HCT116 (cell line): Measurements from ENCODE around the gene NR2C2AP. TPM values are rescaled to one million over a fixed set of nuclear protein-coding genes. Genes with fewer than 3 reads are reported as not detected.

ENCODE experiments used
- ATAC-seq: fragments of 200-7000 bp; cut with Tn5 transposase; 2 replicates; pipeline ENCODE4 v1.9.1; 2020; ENCODE audit warnings: mild to moderate bottlenecking, moderate library complexity
- BruUV-seq: library from RNA; stranded (reverse); fragments of 400-500 nt; replicated peaks from 2 replicates; lab custom pipeline; 2021; lab: Mats Ljungman, UMichigan
- CTCF ChIA-PET: fragments of 300-600 bp; sonication (Branson Sonifier 250); formaldehyde crosslinking; loops from one replicate; lab custom pipeline; 2021; ENCODE audit warnings: antibody characterized with exemption; lab: Charles Lee
- POLR2A ChIA-PET: fragments of 300-600, 350-600 bp; sonication (Branson Sonifier 250); formaldehyde crosslinking; loops from one replicate; lab custom pipeline; 2021; ENCODE audit warnings: antibody characterized with exemption; lab: Charles Lee
- RAD21 ChIA-PET, 2 experiments: fragments of 300-600 bp; sonication (Branson Sonifier 250); formaldehyde crosslinking; loops; one replicate each; lab custom pipeline; 2023; ENCODE audit warnings: low total read pairs in 2 of 2; ENCODE audit not compliant: uncharacterized antibody in 2 of 2, unreplicated experiment in 2 of 2, low non-redundant PET in 1 of 2; lab: Charles Lee
- DNase-seq: peaks from one replicate; pipeline ENCODE4 v3.0.0-alpha.2; 2010; ENCODE audit warnings: low read depth, low spot score
- H2AFZ ChIP-seq: fragments of 200-600 bp; shearing (Covaris generic), sonication (generic); 2 replicates; pipeline ENCODE4 v1.6.1; 2017; ENCODE audit warnings: low read depth, mixed run types, mixed read lengths, antibody characterized with exemption, low read length; ENCODE audit not compliant: poor library complexity, severe bottlenecking
- H3K27ac ChIP-seq: 2 replicates; pipeline ENCODE4 v1.5.1; 2012; ENCODE audit warnings: low read depth, low read length
- H3K27me3 ChIP-seq: fragments of 200-600 bp; sonication (generic); 2 replicates; pipeline ENCODE4 v1.6.1; 2016; ENCODE audit warnings: mixed run types, low read length, mixed read lengths; ENCODE audit not compliant: insufficient read depth
- H3K36me3 ChIP-seq, 2 experiments: fragments of 200-500 bp in 1 of 2; fragments of 200-600 bp in 1 of 2; sonication (Bioruptor generic) in 1 of 2; sonication (generic) in 1 of 2; 2 replicates each; pipeline versions ENCODE4 v1.5.1 to v1.6.1; 2014 to 2016; ENCODE audit warnings: low read length in 2 of 2, inconsistent platforms in 1 of 2, mixed read lengths in 1 of 2, mixed run types in 1 of 2; ENCODE audit not compliant: insufficient read depth in 2 of 2, control insufficient read depth in 1 of 2
- H3K4me1 ChIP-seq, 2 experiments: fragments of 200-600 bp in 1 of 2; sonication (generic) in 1 of 2; 2 replicates each; pipeline versions ENCODE4 v1.5.1 to v1.6.1; 2012 to 2017; ENCODE audit warnings: low read length in 2 of 2, inconsistent platforms in 1 of 2, mild to moderate bottlenecking in 1 of 2, mixed read lengths in 1 of 2, mixed run types in 1 of 2, moderate library complexity in 1 of 2; ENCODE audit not compliant: insufficient read depth in 2 of 2, control insufficient read depth in 1 of 2
- H3K4me2 ChIP-seq: fragments of 200-600 bp; sonication (generic); 2 replicates; pipeline ENCODE4 v1.6.1; 2017; ENCODE audit warnings: mixed run types, low read length, mixed read lengths
- H3K4me3 ChIP-seq, 2 experiments: fragments of 200-600 bp in 1 of 2; sonication (generic) in 1 of 2; replicated peaks in 1 of 2; 2 replicates each; pipeline ENCODE4 v1.5.1; 2011 to 2016; ENCODE audit warnings: low read length in 2 of 2, control low read depth in 1 of 2, low read depth in 1 of 2, mild to moderate bottlenecking in 1 of 2, mixed read lengths in 1 of 2, mixed run types in 1 of 2
- H3K79me2 ChIP-seq: fragments of 200-600 bp; sonication (generic); 2 replicates; pipeline ENCODE4 v1.6.1; 2017; ENCODE audit warnings: mild to moderate bottlenecking, mixed run types, low read length, moderate library complexity, mixed read lengths; ENCODE audit not compliant: insufficient read depth
- H3K9ac ChIP-seq: fragments of 200-600 bp; sonication (generic); 2 replicates; pipeline ENCODE4 v1.6.1; 2016; ENCODE audit warnings: low read length, mixed read lengths
- H3K9me2 ChIP-seq: fragments of 200-600 bp; sonication (generic), shearing (Covaris generic); 2 replicates; pipeline ENCODE4 v1.6.1; 2017; ENCODE audit warnings: mixed run types, mild to moderate bottlenecking, moderate library complexity; ENCODE audit not compliant: insufficient read depth
- H3K9me3 ChIP-seq, 2 experiments: fragments of 200-500 bp in 1 of 2; fragments of 200-600 bp in 1 of 2; sonication (Bioruptor generic) in 1 of 2; sonication (generic) in 1 of 2; 2 replicates each; pipeline ENCODE4 v1.6.1; 2014 to 2017; ENCODE audit warnings: low read length in 2 of 2, mixed read lengths in 2 of 2, inconsistent platforms in 1 of 2, low read depth in 1 of 2, mild to moderate bottlenecking in 1 of 2, mixed run types in 1 of 2, moderate library complexity in 1 of 2; ENCODE audit not compliant: control insufficient read depth in 1 of 2, insufficient read depth in 1 of 2
- H4K20me1 ChIP-seq: fragments of 200-600 bp; sonication (generic), shearing (Covaris generic); 2 replicates; pipeline ENCODE4 v1.6.1; 2017; ENCODE audit warnings: mixed run types, mild to moderate bottlenecking, moderate library complexity; ENCODE audit not compliant: insufficient read depth
- CBX3 ChIP-seq: IDR thresholded peaks from 2 replicates; pipeline ENCODE4 v1.6.1; 2012; ENCODE audit warnings: low read depth
- CEBPB ChIP-seq: IDR thresholded peaks from 2 replicates; pipeline ENCODE4 v1.6.1; 2012; ENCODE audit warnings: low read depth
- EGR1 ChIP-seq: IDR thresholded peaks from 2 replicates; pipeline ENCODE4 v1.6.1; 2012; ENCODE audit warnings: low read depth
- EZH2 ChIP-seq: fragments of 200-600 bp; sonication (generic); IDR thresholded peaks from 2 replicates; pipeline ENCODE4 v1.6.1; 2017; ENCODE audit warnings: antibody characterized with exemption, mixed run types
- EZH2phosphoT487 ChIP-seq: fragments of 200-600 bp; IDR thresholded peaks from 2 replicates; pipeline ENCODE4 v1.6.1; 2018; ENCODE audit warnings: antibody characterized with exemption, borderline replicate concordance
- FOSL1 ChIP-seq: IDR thresholded peaks from 2 replicates; pipeline ENCODE4 v1.6.1; 2012; ENCODE audit warnings: low read depth
- JUND ChIP-seq: IDR thresholded peaks from 2 replicates; pipeline ENCODE4 v1.6.1; 2012
- POLR2A ChIP-seq: IDR thresholded peaks from 2 replicates; pipeline ENCODE4 v1.7.0; 2011; ENCODE audit warnings: borderline replicate concordance; ENCODE audit not compliant: insufficient read depth, insufficient read length; ENCODE audit errors: extremely low read depth
- POLR2AphosphoS5 ChIP-seq: IDR thresholded peaks from 2 replicates; pipeline ENCODE4 v1.6.1; 2011; ENCODE audit warnings: mild to moderate bottlenecking, low read depth, low read length, moderate library complexity
- RAD21 ChIP-seq: IDR thresholded peaks from 2 replicates; pipeline ENCODE4 v1.6.1; 2012; ENCODE audit warnings: low read depth, mild to moderate bottlenecking
- SIN3A ChIP-seq: IDR thresholded peaks from 2 replicates; pipeline ENCODE4 v1.6.1; 2012; ENCODE audit warnings: low read depth
- SRF ChIP-seq: IDR thresholded peaks from 2 replicates; pipeline ENCODE4 v1.6.1; 2012; ENCODE audit warnings: low read depth
- YY1 ChIP-seq: IDR thresholded peaks from 2 replicates; pipeline ENCODE4 v1.6.1; 2011; ENCODE audit warnings: low read length, low read depth, moderate library complexity, mild to moderate bottlenecking; ENCODE audit not compliant: insufficient replicate concordance; ENCODE audit errors: extremely low read depth
- ZNF274 ChIP-seq: fragments of 200-500 bp; sonication (Bioruptor generic); IDR thresholded peaks from 2 replicates; pipeline ENCODE4 v1.6.1; 2014; ENCODE audit warnings: mild to moderate bottlenecking, low read depth, low read length, inconsistent platforms
- intact Hi-C: fragments of 100-400 bp; cut with micrococcal nuclease; formaldehyde crosslinking; loops from 2 replicates; pipeline ENCODE4 v1.10.0; 2022
- total RNA-seq: library from RNA; stranded (reverse); gene quantifications from one replicate; pipeline ENCODE4 v1.2.1, GENCODE V29; 2021; ENCODE audit not compliant: unreplicated experiment
- TF ChIP-seq, protein P1 (sequence below): IDR thresholded peaks from 2 replicates; pipeline ENCODE4 v1.6.1; 2012
- TF ChIP-seq, protein P2 (sequence below): IDR thresholded peaks from 2 replicates; pipeline ENCODE4 v1.6.1; 2012; ENCODE audit warnings: low read depth

The NR2C2AP gene
- total RNA-seq, 1 experiment from 2014 or later: 45.3 TPM

- Histone ChIP-seq H2AFZ (no peak overlapping the region), H3K9me2 (no peaks in the 10 kb centered on the region), H3K4me3 (no peak overlapping the region), H3K27me3 (no peaks in the 10 kb centered on the region), H3K9ac (no peak overlapping the region), H3K36me3 (no peaks in the 10 kb centered on the region), H3K4me2 (no peak overlapping the region), H4K20me1 (no peaks in the 10 kb centered on the region), H3K79me2 (no peaks in the 10 kb centered on the region), H3K4me1 (peaks cover 5 to 8% of the 10 kb centered on the region in 2 experiments; a peak in 2 of 4 replicates), H3K9me3 (no peaks in the 10 kb centered on the region), H3K27ac (no peak overlapping the region)
- ATAC-seq (no peak), DNase-seq (no peak)
- POLR2A ChIA-PET: no interaction called here
- TF ChIP-seq FOSL1 (no peak), SRF (no peak), POLR2A (no peak), EZH2 (no peak), POLR2AphosphoS5 (no peak), JUND (no peak), CEBPB (no peak), CBX3 (no peak), EGR1 (no peak), ZNF274 (no peak), RAD21 (no peak), SIN3A (no peak), EZH2phosphoT487 (no peak), YY1 (no peak)
- TF ChIP-seq, protein P1, sequence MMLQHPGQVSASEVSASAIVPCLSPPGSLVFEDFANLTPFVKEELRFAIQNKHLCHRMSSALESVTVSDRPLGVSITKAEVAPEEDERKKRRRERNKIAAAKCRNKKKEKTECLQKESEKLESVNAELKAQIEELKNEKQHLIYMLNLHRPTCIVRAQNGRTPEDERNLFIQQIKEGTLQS: no peak
- TF ChIP-seq, protein P2, sequence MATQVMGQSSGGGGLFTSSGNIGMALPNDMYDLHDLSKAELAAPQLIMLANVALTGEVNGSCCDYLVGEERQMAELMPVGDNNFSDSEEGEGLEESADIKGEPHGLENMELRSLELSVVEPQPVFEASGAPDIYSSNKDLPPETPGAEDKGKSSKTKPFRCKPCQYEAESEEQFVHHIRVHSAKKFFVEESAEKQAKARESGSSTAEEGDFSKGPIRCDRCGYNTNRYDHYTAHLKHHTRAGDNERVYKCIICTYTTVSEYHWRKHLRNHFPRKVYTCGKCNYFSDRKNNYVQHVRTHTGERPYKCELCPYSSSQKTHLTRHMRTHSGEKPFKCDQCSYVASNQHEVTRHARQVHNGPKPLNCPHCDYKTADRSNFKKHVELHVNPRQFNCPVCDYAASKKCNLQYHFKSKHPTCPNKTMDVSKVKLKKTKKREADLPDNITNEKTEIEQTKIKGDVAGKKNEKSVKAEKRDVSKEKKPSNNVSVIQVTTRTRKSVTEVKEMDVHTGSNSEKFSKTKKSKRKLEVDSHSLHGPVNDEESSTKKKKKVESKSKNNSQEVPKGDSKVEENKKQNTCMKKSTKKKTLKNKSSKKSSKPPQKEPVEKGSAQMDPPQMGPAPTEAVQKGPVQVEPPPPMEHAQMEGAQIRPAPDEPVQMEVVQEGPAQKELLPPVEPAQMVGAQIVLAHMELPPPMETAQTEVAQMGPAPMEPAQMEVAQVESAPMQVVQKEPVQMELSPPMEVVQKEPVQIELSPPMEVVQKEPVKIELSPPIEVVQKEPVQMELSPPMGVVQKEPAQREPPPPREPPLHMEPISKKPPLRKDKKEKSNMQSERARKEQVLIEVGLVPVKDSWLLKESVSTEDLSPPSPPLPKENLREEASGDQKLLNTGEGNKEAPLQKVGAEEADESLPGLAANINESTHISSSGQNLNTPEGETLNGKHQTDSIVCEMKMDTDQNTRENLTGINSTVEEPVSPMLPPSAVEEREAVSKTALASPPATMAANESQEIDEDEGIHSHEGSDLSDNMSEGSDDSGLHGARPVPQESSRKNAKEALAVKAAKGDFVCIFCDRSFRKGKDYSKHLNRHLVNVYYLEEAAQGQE: no peak
- RAD21 ChIA-PET: no interaction called here
- CTCF ChIA-PET: no interaction called here
- BruUV-seq: no TSS peak
- intact Hi-C loops: no loop called here
Observed at GRCh38 chr19:19214159-19214490, 10.9 kb upstream of the NR2C2AP start.
